Parathyroid adenoma (tissue), 2 donors: Measurements from ENCODE around the gene STRN.

Source experiments
- H2AFZ ChIP-seq: fragments of 300-600 bp; sonication (generic); one replicate; pipeline ENCODE4 v1.7.0; 2017; ENCODE audit warnings: antibody characterized with exemption, mild to moderate bottlenecking
- H3K27ac ChIP-seq: fragments of 300-600 bp; sonication (generic); one replicate; pipeline ENCODE4 v1.7.0; 2017
- H3K27me3 ChIP-seq: fragments of 300-600 bp; sonication (generic); one replicate; pipeline ENCODE4 v1.7.0; 2017; ENCODE audit warnings: low read length; ENCODE audit not compliant: control insufficient read depth, insufficient read depth
- H3K36me3 ChIP-seq: fragments of 300-600 bp; sonication (generic); one replicate; pipeline ENCODE4 v1.7.0; 2017; ENCODE audit warnings: low read length; ENCODE audit not compliant: control insufficient read depth, insufficient read depth
- H3K4me1 ChIP-seq: fragments of 300-600 bp; sonication (generic); one replicate; pipeline ENCODE4 v1.7.0; 2017; ENCODE audit warnings: control low read depth
- H3K4me2 ChIP-seq: fragments of 300-600 bp; sonication (generic); one replicate; pipeline ENCODE4 v1.7.0; 2017; ENCODE audit warnings: low read length
- H3K4me3 ChIP-seq: fragments of 300-600 bp; sonication (generic); one replicate; pipeline ENCODE4 v1.7.0; 2017; ENCODE audit warnings: low read depth, low read length
- H3K79me2 ChIP-seq: fragments of 300-600 bp; sonication (generic); one replicate; pipeline ENCODE4 v1.7.0; 2017; ENCODE audit warnings: control low read depth
- H3K9ac ChIP-seq: fragments of 300-600 bp; sonication (generic); one replicate; pipeline ENCODE4 v1.7.0; 2017; ENCODE audit warnings: mild to moderate bottlenecking
- H3K9me3 ChIP-seq: fragments of 300-600 bp; sonication (generic); one replicate; pipeline ENCODE4 v1.7.0; 2017; ENCODE audit warnings: low read length; ENCODE audit not compliant: control insufficient read depth
- CTCF ChIP-seq: fragments of 300-600 bp; sonication (generic); IDR thresholded peaks from one replicate; pipeline ENCODE4 v1.7.0; 2017; ENCODE audit warnings: antibody characterized with exemption, mild to moderate bottlenecking
- donor health status: primary hyperparathyroidism.

Gene STRN

GRCh38 chr2:36858551-36859365 lies 107.6 kb downstream of the STRN start:
- TF ChIP-seq CTCF = no peak
- no peak overlapping the region for H3K27ac ChIP-seq
- H3K4me1 ChIP-seq = no peaks in the 10 kb centered on the region
- no peak overlapping the region for H3K4me2 ChIP-seq
- H3K9me3 ChIP-seq = no peaks in the 10 kb centered on the region
- no peak overlapping the region for H2AFZ ChIP-seq
- H3K79me2 ChIP-seq = no peaks in the 10 kb centered on the region
- no peak overlapping the region for H3K9ac ChIP-seq
- no peaks in the 10 kb centered on the region for H3K36me3 ChIP-seq
- no peak overlapping the region for H3K4me3 ChIP-seq
- H3K27me3 ChIP-seq = no peaks in the 10 kb centered on the region

- no peak overlapping the region for H3K4me2 ChIP-seq
- H3K9me3 ChIP-seq = no peaks in the 10 kb centered on the region
- H3K9ac ChIP-seq = no peak overlapping the region
- no peak overlapping the region for H2AFZ ChIP-seq
- no peaks in the 10 kb centered on the region for H3K4me1 ChIP-seq
- no peak overlapping the region for H3K27ac ChIP-seq
- no peak overlapping the region for H3K4me3 ChIP-seq
- no peaks in the 10 kb centered on the region for H3K36me3 ChIP-seq
- no peak for TF ChIP-seq CTCF
- H3K27me3 ChIP-seq = no peaks in the 10 kb centered on the region
- H3K79me2 ChIP-seq = no peaks in the 10 kb centered on the region
These were observed 108.6 kb downstream of the STRN start for GRCh38 chr2:36857713-36858112.

GRCh38 chr2:36855429-36855828 lies 110.9 kb downstream of the STRN start:
- H3K27me3 ChIP-seq = no peaks in the 10 kb centered on the region
- no peaks in the 10 kb centered on the region for H3K36me3 ChIP-seq
- H3K4me3 ChIP-seq = no peak overlapping the region
- H3K4me1 ChIP-seq = no peaks in the 10 kb centered on the region
- H3K27ac ChIP-seq = no peak overlapping the region
- TF ChIP-seq CTCF = no peak
- no peaks in the 10 kb centered on the region for H3K79me2 ChIP-seq
- no peaks in the 10 kb centered on the region for H3K9me3 ChIP-seq
- no peak overlapping the region for H3K4me2 ChIP-seq
- no peak overlapping the region for H2AFZ ChIP-seq
- H3K9ac ChIP-seq = no peak overlapping the region

- no peak overlapping the region for H3K27ac ChIP-seq
- H3K9me3 ChIP-seq = no peaks in the 10 kb centered on the region
- no peak for TF ChIP-seq CTCF
- no peak overlapping the region for H3K4me3 ChIP-seq
- no peaks in the 10 kb centered on the region for H3K79me2 ChIP-seq
- no peaks in the 10 kb centered on the region for H3K27me3 ChIP-seq
- H2AFZ ChIP-seq = no peak overlapping the region
- no peak overlapping the region for H3K9ac ChIP-seq
- no peaks in the 10 kb centered on the region for H3K4me1 ChIP-seq
- H3K4me2 ChIP-seq = no peak overlapping the region
- no peaks in the 10 kb centered on the region for H3K36me3 ChIP-seq
These were observed 112.1 kb downstream of the STRN start for GRCh38 chr2:36854241-36854640.

- TF ChIP-seq CTCF = no peak
- H3K79me2 ChIP-seq = no peaks in the 10 kb centered on the region
- H3K4me1 ChIP-seq = no peaks in the 10 kb centered on the region
- H3K9me3 ChIP-seq = no peaks in the 10 kb centered on the region
- no peak overlapping the region for H3K27ac ChIP-seq
- H2AFZ ChIP-seq = no peak overlapping the region
- H3K4me3 ChIP-seq = no peak overlapping the region
- H3K27me3 ChIP-seq = no peaks in the 10 kb centered on the region
- H3K9ac ChIP-seq = no peak overlapping the region
- no peak overlapping the region for H3K4me2 ChIP-seq
- H3K36me3 ChIP-seq = no peaks in the 10 kb centered on the region
These were observed 117.1 kb downstream of the STRN start for GRCh38 chr2:36849265-36849664.
